ENCODE data around the gene MTHFR. TPM values are rescaled to one million over a fixed set of nuclear protein-coding genes. Genes with fewer than 3 reads are reported as not detected.

The MTHFR gene
- total and polyA plus RNA-seq, 2 of the 8 experiments (the other 6 are each of a cell fraction or from before 2014, with no cell fraction given): 8.7 to 18.5 TPM

GRCh38 chr1:11746092-11746491 lies 59.7 kb downstream of the MTHFR start (continued):
- TF ChIP-seq CHD7 (IDR thresholded peaks at IDR 0.05; ENCODE audit: insufficient replicate concordance, low read length): no peak
- no peak for TF ChIP-seq RAD21 (IDR thresholded peaks at IDR 0.05 in 1 of 2, conservative IDR thresholded peaks at IDR 0.05 in 1 of 2; ENCODE audit: low read depth in 2 of 2, low read length in 2 of 2)
- no peak for TF ChIP-seq GTF2F1 (IDR thresholded peaks at IDR 0.05; ENCODE audit: borderline replicate concordance, low read depth, low read length)
- no peak for TF ChIP-seq ASH2L (IDR thresholded peaks at IDR 0.05; ENCODE audit: low read length)
- TF ChIP-seq ZNF274 (IDR thresholded peaks at IDR 0.05; ENCODE audit: borderline replicate concordance, extremely low read depth, low read length): no peak
- no peak for TF ChIP-seq KDM1A (IDR thresholded peaks at IDR 0.05; ENCODE audit: borderline replicate concordance, low read length)
- TF ChIP-seq SP1 (IDR thresholded peaks at IDR 0.05; ENCODE audit: low read depth, low read length): no peak
- TF ChIP-seq JUN (IDR thresholded peaks at IDR 0.05; ENCODE audit: low read depth, low read length): no peak
- TF ChIP-seq RBBP5 (IDR thresholded peaks at IDR 0.05; ENCODE audit: borderline replicate concordance, low read depth, low read length): no peak
- no peak for TF ChIP-seq EGR1 (IDR thresholded peaks at IDR 0.05; ENCODE audit: borderline replicate concordance, low read depth, low read length)
- no peak for TF ChIP-seq TCF12 (IDR thresholded peaks at IDR 0.05; ENCODE audit: low read depth, low read length)
- TF ChIP-seq KDM5A (IDR thresholded peaks at IDR 0.05; ENCODE audit: low read length): no peak
- no peak for TF ChIP-seq SP2 (IDR thresholded peaks at IDR 0.05; ENCODE audit: low read length)

All from H1 (cell line).